Endothelial cell of umbilical vein (primary cell): ENCODE measurements around the gene PPM1H. TPM values are rescaled to one million over a fixed set of nuclear protein-coding genes. Genes with fewer than 3 reads are reported as not detected.

ENCODE experiments used
- BruUV-seq: library from RNA; stranded (reverse); fragments of 400-500 nt; replicated peaks from 2 replicates; lab custom pipeline; 2021; lab: Mats Ljungman, UMichigan
- CTCF ChIA-PET: fragments of 300-600, 350-600 bp; sonication (Branson Sonifier 250); formaldehyde crosslinking; loops from one replicate; lab custom pipeline; 2021; ENCODE audit warnings: antibody characterized with exemption, inconsistent platforms; lab: Charles Lee
- POLR2A ChIA-PET: fragments of 300-600, 350-600 bp; sonication (Branson Sonifier 250); formaldehyde crosslinking; loops from one replicate; lab custom pipeline; 2021; ENCODE audit warnings: antibody characterized with exemption, inconsistent platforms; lab: Charles Lee
- DNase-seq: peaks from one replicate; pipeline ENCODE4 v3.0.0-alpha.2; 2011; ENCODE audit warnings: low read depth, low spot score
- FAIRE-seq: peaks from 2 replicates; lab custom pipeline; 2011; peaks lifted over from hg19 to GRCh38; lab: Jason Lieb, UNC
- H2AFZ ChIP-seq: 2 replicates; pipeline ENCODE4 v1.6.0; 2012; ENCODE audit warnings: low read depth, low read length, control low read depth, inconsistent platforms
- H3K27ac ChIP-seq: 2 replicates; pipeline ENCODE4 v1.5.1; 2011; ENCODE audit warnings: low read depth, mild to moderate bottlenecking, control low read depth, low read length, moderate library complexity; ENCODE audit not compliant: insufficient read depth
- H3K27me3 ChIP-seq, 2 experiments: 2 replicates each; pipeline versions ENCODE4 v1.6.0 to v1.6.1; 2011; ENCODE audit warnings: low read length in 2 of 2, mixed read lengths in 1 of 2; ENCODE audit not compliant: control insufficient read depth in 2 of 2, insufficient read depth in 2 of 2
- H3K36me3 ChIP-seq, 2 experiments: 2 replicates in 1 of 2; 3 replicates in 1 of 2; pipeline ENCODE4 v1.5.1; 2011; ENCODE audit warnings: low read length in 2 of 2, mild to moderate bottlenecking in 1 of 2, moderate library complexity in 1 of 2; ENCODE audit not compliant: control insufficient read depth in 2 of 2, insufficient read depth in 2 of 2; ENCODE audit errors: extremely low read depth in 1 of 2
- H3K4me1 ChIP-seq: 3 replicates; pipeline ENCODE4 v1.5.1; 2011; ENCODE audit warnings: mild to moderate bottlenecking, low read length; ENCODE audit not compliant: control insufficient read depth, insufficient read depth; ENCODE audit errors: extremely low read depth
- H3K4me2 ChIP-seq: 2 replicates; pipeline ENCODE4 v1.6.1; 2011; ENCODE audit warnings: low read length, control low read depth, mixed read lengths; ENCODE audit not compliant: insufficient read depth
- H3K4me3 ChIP-seq, 3 experiments: fragments of 200-600 bp in 1 of 3; sonication (generic), shearing (Covaris generic) in 1 of 3; replicated peaks in 1 of 3; 2 replicates each; pipeline ENCODE4 v1.5.1; 2011 to 2016; ENCODE audit warnings: control low read depth in 3 of 3, low read length in 3 of 3, mild to moderate bottlenecking in 2 of 3, inconsistent platforms in 1 of 3, low read depth in 1 of 3, moderate library complexity in 1 of 3; ENCODE audit not compliant: insufficient read depth in 1 of 3
- H3K79me2 ChIP-seq: 2 replicates; pipeline ENCODE4 v1.6.0; 2012; ENCODE audit warnings: low read length, inconsistent platforms; ENCODE audit not compliant: control insufficient read depth, insufficient read depth
- H3K9ac ChIP-seq: replicated peaks from 2 replicates; pipeline ENCODE3; 2011; ENCODE audit warnings: low read length, control low read depth; ENCODE audit not compliant: insufficient read depth; ENCODE audit errors: extremely low read depth
- H3K9me1 ChIP-seq: replicated peaks from 3 replicates; pipeline ENCODE4 v1.6.0; 2011; ENCODE audit warnings: mild to moderate bottlenecking, low read length; ENCODE audit not compliant: control insufficient read depth, insufficient read depth; ENCODE audit errors: extremely low read depth
- H3K9me3 ChIP-seq: replicated peaks from 2 replicates; pipeline ENCODE4 v1.5.1; 2012; ENCODE audit warnings: low read length, inconsistent platforms; ENCODE audit not compliant: control insufficient read depth, insufficient read depth
- H4K20me1 ChIP-seq: replicated peaks from 2 replicates; pipeline ENCODE3; 2011; ENCODE audit warnings: mild to moderate bottlenecking, low read length; ENCODE audit not compliant: control insufficient read depth, insufficient read depth; ENCODE audit errors: extremely low read depth
- CTCF ChIP-seq, 2 donors: IDR thresholded peaks; 1 replicate in 1 of 2; 2 replicates in 1 of 2; pipeline ENCODE4 v1.5.1; 2011; ENCODE audit warnings: low read length in 2 of 2, mild to moderate bottlenecking in 2 of 2, moderate library complexity in 2 of 2, control low read depth in 1 of 2, inconsistent platforms in 1 of 2, low read depth in 1 of 2; ENCODE audit not compliant: insufficient read depth in 1 of 2; ENCODE audit errors: extremely low read depth in 1 of 2
- EZH2 ChIP-seq: IDR thresholded peaks from 2 replicates; pipeline ENCODE4 v1.6.1; 2012; ENCODE audit warnings: borderline replicate concordance, low read depth, mild to moderate bottlenecking, moderate library complexity, low read length, inconsistent platforms; ENCODE audit not compliant: severe bottlenecking
- FOS ChIP-seq: IDR thresholded peaks from 2 replicates; pipeline ENCODE4 v1.6.1; 2011; ENCODE audit warnings: mild to moderate bottlenecking, low read length, moderate library complexity, borderline replicate concordance; ENCODE audit not compliant: insufficient read depth
- GATA2 ChIP-seq: IDR thresholded peaks from 2 replicates; pipeline ENCODE4 v1.7.0; 2011; ENCODE audit warnings: low read depth, mild to moderate bottlenecking, moderate library complexity, mixed read lengths, low read length; ENCODE audit not compliant: insufficient read length, insufficient read depth
- JUN ChIP-seq: IDR thresholded peaks from 2 replicates; pipeline ENCODE4 v1.6.1; 2011; ENCODE audit warnings: borderline replicate concordance, low read depth; ENCODE audit not compliant: insufficient read length, insufficient read depth
- POLR2A ChIP-seq: IDR thresholded peaks from 2 replicates; pipeline ENCODE4 v1.6.1; 2012; ENCODE audit warnings: low read depth, mild to moderate bottlenecking, control low read depth, low read length
- POLR2AphosphoS5 ChIP-seq: IDR thresholded peaks from 2 replicates; pipeline ENCODE4 v1.6.1; 2012; ENCODE audit warnings: low read depth, mild to moderate bottlenecking, control low read depth, low read length, moderate library complexity; ENCODE audit not compliant: insufficient read depth
- dilution Hi-C: fragments of 300-500 bp; cut with MboI; formaldehyde crosslinking; loops from one replicate; pipeline ENCODE4 v1.15.0; 2019; ENCODE audit warnings: low sequenced_read_pairs; ENCODE audit not compliant: extremely low pct_ligation_motif_present
- intact Hi-C: fragments of 100-400 bp; cut with micrococcal nuclease; formaldehyde crosslinking; loops from one replicate; pipeline ENCODE4 v1.10.0; 2022
- polyA plus RNA-seq, 4 experiments: library from polyadenylated mRNA; depleted of rRNA in 3 of 4; stranded (reverse) in 3 of 4; unstranded in 1 of 4; fragments of >200 nt; gene quantifications; 2 replicates each; pipeline versions ENCODE4 v1.2.1 to v1.2.3, GENCODE V29; 2011 to 2012; ENCODE audit warnings: missing spikeins in 1 of 4
- total RNA-seq: library from RNA; stranded (reverse); gene quantifications from 2 replicates; pipeline ENCODE4 v1.2.3, GENCODE V29; 2021

The PPM1H gene
- total and polyA plus RNA-seq, 2 donors (not counting 3 experiments of a cell fraction or from before 2014, with no cell fraction given) = 1.0 to 7.2 TPM

- TF ChIP-seq CTCF (IDR thresholded peaks at IDR 0.05; ENCODE audit: extremely low read depth in 1 of 2, insufficient read depth in 1 of 2, low read depth in 1 of 2, low read length in 2 of 2) = no peak
- TF ChIP-seq JUN = no peak
- no peak for TF ChIP-seq EZH2
- no peak for TF ChIP-seq POLR2AphosphoS5
- TF ChIP-seq FOS = no peak
- TF ChIP-seq GATA2 = no peak
- no peak for TF ChIP-seq POLR2A
- Histone ChIP-seq H3K27me3 (peaks cover 0 to 4% of the 10 kb centered on the region in 2 experiments), H3K9me3 (no peaks in the 10 kb centered on the region), H3K4me3 (no peak overlapping the region), H3K36me3 (no peaks in the 10 kb centered on the region), H3K27ac (no peak overlapping the region), H4K20me1 (no peaks in the 10 kb centered on the region), H3K4me1 (no peaks in the 10 kb centered on the region), H3K9me1 (no peaks in the 10 kb centered on the region), H3K9ac (no peak overlapping the region), H3K4me2 (no peak overlapping the region), H3K79me2 (no peaks in the 10 kb centered on the region), H2AFZ (no peak overlapping the region)
- CTCF ChIA-PET = no interaction called here
- dilution Hi-C loops (no loop called here), intact Hi-C loops (no loop called here)
- POLR2A ChIA-PET = no interaction called here
- no peak for FAIRE-seq
- no peak for DNase-seq
- no TSS peak for BruUV-seq
Measured at GRCh38 chr12:62955678-62956077, 20.7 kb upstream of the PPM1H start.
